Measurements from ENCODE around the gene BTBD2. TPM values are rescaled to one million over a fixed set of nuclear protein-coding genes. Genes with fewer than 3 reads are reported as not detected.

BTBD2 gene
- total and polyA plus RNA-seq, 2 of the 13 experiments (the other 11 are each of a cell fraction or from before 2014, with no cell fraction given): 28.1 to 45.3 TPM

DNA sequence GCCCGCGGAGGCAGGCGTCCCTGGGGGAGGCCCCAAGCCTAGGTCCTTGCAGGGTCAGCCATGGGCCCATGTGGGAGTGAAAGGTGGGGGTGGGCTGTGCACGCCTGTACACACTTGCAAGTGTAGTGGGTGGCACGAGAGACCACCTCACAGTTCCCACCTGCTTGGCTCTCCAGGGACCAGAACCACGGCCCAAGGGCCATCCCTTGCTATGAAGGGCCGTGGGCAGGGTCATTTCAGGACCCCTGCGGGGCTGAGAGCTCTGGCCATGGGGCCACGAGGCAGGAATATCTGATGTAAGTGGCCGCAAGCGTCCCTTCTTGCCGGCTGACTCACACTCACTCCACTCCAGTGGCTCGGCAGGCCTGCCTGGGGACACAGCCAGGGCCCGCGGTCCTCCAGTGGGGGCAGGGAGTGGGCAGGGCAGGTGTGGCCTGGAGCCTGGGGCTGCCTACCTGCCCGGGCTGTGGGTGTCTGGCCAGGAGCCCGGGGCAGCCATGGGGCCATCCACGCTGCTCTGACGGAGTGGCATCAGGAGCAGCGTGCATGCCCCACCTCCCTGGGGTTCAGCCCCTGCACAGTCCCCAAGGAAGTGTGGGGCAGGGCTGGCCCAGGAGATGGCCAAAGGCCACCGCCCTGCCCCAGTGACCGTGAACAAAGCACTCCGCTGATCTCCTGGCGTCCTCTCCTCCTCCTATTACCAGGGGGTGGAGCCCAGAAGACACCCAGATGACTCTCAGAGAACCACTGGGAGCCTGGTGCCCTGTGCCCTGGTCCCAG, 44.1 kb upstream of the BTBD2 start (continued):
- TF ChIP-seq RBAK (CRISPR knock-in tag; IDR thresholded peaks at IDR 0.05) (no peak), RFX3 (CRISPR knock-in tag; IDR thresholded peaks at IDR 0.05) (no peak), MIER2 (CRISPR knock-in tag; IDR thresholded peaks at IDR 0.05) (peak; percentile 27; the same call in 1 of the 2 replicates), ZNF607 (CRISPR knock-in tag; IDR thresholded peaks at IDR 0.05; ENCODE audit: borderline replicate concordance) (peak; percentile 71; the same call in 1 of the 2 replicates), KMT2B (CRISPR knock-in tag; IDR thresholded peaks at IDR 0.05) (peak; percentile 39; the same call in 1 of the 2 replicates), NFE2 (CRISPR knock-in tag; IDR thresholded peaks at IDR 0.05) (no peak), KDM3A (CRISPR knock-in tag; IDR thresholded peaks at IDR 0.05; ENCODE audit: low read depth) (peak; percentile 78), CREB1 (IDR thresholded peaks at IDR 0.05) (no peak), CREB1 (CRISPR knock-in tag; IDR thresholded peaks at IDR 0.05) (no peak), ZNF547 (CRISPR knock-in tag; IDR thresholded peaks at IDR 0.05) (peak; percentile 60; the same call in 1 of the 2 replicates), DNMT3B (CRISPR knock-in tag; conservative IDR thresholded peaks at IDR 0.05) (no peak), ZNF292 (CRISPR knock-in tag; IDR thresholded peaks at IDR 0.05; ENCODE audit: borderline replicate concordance, low read depth) (peak; percentile 43), ARHGAP35 (CRISPR knock-in tag; IDR thresholded peaks at IDR 0.05; ENCODE audit: borderline replicate concordance) (peak; percentile 76; the same call in 1 of the 2 replicates), ARNTL (CRISPR knock-in tag; IDR thresholded peaks at IDR 0.05) (no peak; the same call in 1 of the 2 replicates), POLR2AphosphoS2 (IDR thresholded peaks at IDR 0.05; ENCODE audit: low read depth, low read length) (no peak), HMG20A (CRISPR knock-in tag; IDR thresholded peaks at IDR 0.05; ENCODE audit: borderline replicate concordance) (peak; percentile 61; the same call in 1 of the 2 replicates), TOPORS (CRISPR knock-in tag; IDR thresholded peaks at IDR 0.05) (no peak), ZNF550 (CRISPR knock-in tag; IDR thresholded peaks at IDR 0.05; ENCODE audit: borderline replicate concordance) (no peak), KLF6 (CRISPR knock-in tag; IDR thresholded peaks at IDR 0.05) (peak; percentile 57), ZBTB42 (CRISPR knock-in tag; IDR thresholded peaks at IDR 0.05) (no peak), ASH2L (IDR thresholded peaks at IDR 0.05; ENCODE audit: insufficient read length, low read depth, low read length) (peak; percentile 34), ZNF678 (CRISPR knock-in tag; IDR thresholded peaks at IDR 0.05) (peak; percentile 60; the same call in 1 of the 2 replicates)
- TF ChIP-seq, protein P1, sequence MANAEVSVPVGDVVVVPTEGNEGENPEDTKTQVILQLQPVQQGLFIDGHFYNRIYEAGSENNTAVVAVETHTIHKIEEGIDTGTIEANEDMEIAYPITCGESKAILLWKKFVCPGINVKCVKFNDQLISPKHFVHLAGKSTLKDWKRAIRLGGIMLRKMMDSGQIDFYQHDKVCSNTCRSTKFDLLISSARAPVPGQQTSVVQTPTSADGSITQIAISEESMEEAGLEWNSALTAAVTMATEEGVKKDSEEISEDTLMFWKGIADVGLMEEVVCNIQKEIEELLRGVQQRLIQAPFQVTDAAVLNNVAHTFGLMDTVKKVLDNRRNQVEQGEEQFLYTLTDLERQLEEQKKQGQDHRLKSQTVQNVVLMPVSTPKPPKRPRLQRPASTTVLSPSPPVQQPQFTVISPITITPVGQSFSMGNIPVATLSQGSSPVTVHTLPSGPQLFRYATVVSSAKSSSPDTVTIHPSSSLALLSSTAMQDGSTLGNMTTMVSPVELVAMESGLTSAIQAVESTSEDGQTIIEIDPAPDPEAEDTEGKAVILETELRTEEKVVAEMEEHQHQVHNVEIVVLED (CRISPR knock-in tag; IDR thresholded peaks at IDR 0.05; ENCODE audit: borderline replicate concordance): peak; percentile 38; the same call in 1 of the 2 replicates
- TF ChIP-seq, protein P2, sequence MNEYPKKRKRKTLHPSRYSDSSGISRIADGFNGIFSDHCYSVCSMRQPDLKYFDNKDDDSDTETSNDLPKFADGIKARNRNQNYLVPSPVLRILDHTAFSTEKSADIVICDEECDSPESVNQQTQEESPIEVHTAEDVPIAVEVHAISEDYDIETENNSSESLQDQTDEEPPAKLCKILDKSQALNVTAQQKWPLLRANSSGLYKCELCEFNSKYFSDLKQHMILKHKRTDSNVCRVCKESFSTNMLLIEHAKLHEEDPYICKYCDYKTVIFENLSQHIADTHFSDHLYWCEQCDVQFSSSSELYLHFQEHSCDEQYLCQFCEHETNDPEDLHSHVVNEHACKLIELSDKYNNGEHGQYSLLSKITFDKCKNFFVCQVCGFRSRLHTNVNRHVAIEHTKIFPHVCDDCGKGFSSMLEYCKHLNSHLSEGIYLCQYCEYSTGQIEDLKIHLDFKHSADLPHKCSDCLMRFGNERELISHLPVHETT (CRISPR knock-in tag; conservative IDR thresholded peaks at IDR 0.05): no peak; the same call in 1 of the 2 replicates
- TF ChIP-seq, protein P3, sequence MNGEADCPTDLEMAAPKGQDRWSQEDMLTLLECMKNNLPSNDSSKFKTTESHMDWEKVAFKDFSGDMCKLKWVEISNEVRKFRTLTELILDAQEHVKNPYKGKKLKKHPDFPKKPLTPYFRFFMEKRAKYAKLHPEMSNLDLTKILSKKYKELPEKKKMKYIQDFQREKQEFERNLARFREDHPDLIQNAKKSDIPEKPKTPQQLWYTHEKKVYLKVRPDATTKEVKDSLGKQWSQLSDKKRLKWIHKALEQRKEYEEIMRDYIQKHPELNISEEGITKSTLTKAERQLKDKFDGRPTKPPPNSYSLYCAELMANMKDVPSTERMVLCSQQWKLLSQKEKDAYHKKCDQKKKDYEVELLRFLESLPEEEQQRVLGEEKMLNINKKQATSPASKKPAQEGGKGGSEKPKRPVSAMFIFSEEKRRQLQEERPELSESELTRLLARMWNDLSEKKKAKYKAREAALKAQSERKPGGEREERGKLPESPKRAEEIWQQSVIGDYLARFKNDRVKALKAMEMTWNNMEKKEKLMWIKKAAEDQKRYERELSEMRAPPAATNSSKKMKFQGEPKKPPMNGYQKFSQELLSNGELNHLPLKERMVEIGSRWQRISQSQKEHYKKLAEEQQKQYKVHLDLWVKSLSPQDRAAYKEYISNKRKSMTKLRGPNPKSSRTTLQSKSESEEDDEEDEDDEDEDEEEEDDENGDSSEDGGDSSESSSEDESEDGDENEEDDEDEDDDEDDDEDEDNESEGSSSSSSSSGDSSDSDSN (CRISPR knock-in tag; IDR thresholded peaks at IDR 0.05): peak; percentile 85
- TF ChIP-seq, protein P4, sequence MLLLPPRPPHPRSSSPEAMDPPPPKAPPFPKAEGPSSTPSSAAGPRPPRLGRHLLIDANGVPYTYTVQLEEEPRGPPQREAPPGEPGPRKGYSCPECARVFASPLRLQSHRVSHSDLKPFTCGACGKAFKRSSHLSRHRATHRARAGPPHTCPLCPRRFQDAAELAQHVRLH (CRISPR knock-in tag; IDR thresholded peaks at IDR 0.05; ENCODE audit: borderline replicate concordance, low read depth): peak; percentile 57; the same call in 1 of the 2 replicates

Data from HepG2 (cell line).